AG04450 (cell line): Measurements from ENCODE around the gene FRMPD4. TPM values are rescaled to one million over a fixed set of nuclear protein-coding genes. Genes with fewer than 3 reads are reported as not detected.

Experiments used
- CTCF ChIA-PET: fragments of 300-600, 350-600 bp; formaldehyde crosslinking; extraction: SDS; loops from one replicate; lab custom pipeline; 2022; ENCODE audit warnings: antibody characterized with exemption, inconsistent platforms; lab: Charles Lee
- POLR2A ChIA-PET: fragments of 350-600 bp; formaldehyde crosslinking; extraction: SDS; loops from one replicate; lab custom pipeline; 2021; ENCODE audit warnings: antibody characterized with exemption, inconsistent platforms; lab: Yijun Ruan, JAX
- DNase-seq: peaks from one replicate; pipeline ENCODE4 v3.0.0-alpha.2; 2011; ENCODE audit warnings: low read depth, low spot score
- H3K27ac ChIP-seq: one replicate; pipeline ENCODE4 v1.5.1; 2012; ENCODE audit warnings: low read depth, low read length, control low read depth
- H3K27me3 ChIP-seq: one replicate; pipeline ENCODE4 v1.6.0; 2012; ENCODE audit warnings: low read length; ENCODE audit not compliant: control insufficient read depth, insufficient read depth
- H3K4me3 ChIP-seq: 2 replicates; pipeline ENCODE4 v1.5.1; 2011; ENCODE audit warnings: mild to moderate bottlenecking, low read depth, low read length, control low read depth
- H3K9me3 ChIP-seq: 2 replicates; pipeline ENCODE4 v1.5.1; 2012; ENCODE audit warnings: low read length; ENCODE audit not compliant: control insufficient read depth, insufficient read depth
- polyA plus RNA-seq: library from polyadenylated mRNA; depleted of rRNA; stranded (reverse); fragments of >200 nt; gene quantifications from 2 replicates; pipeline ENCODE4 v1.2.3, GENCODE V29; 2011
- TF ChIP-seq, protein P1 (sequence below): IDR thresholded peaks from 2 replicates; pipeline ENCODE4 v1.5.1; 2011; ENCODE audit warnings: low read depth, low read length, control low read depth, inconsistent platforms

FRMPD4 gene
- polyA plus RNA-seq, 1 experiment = 2.7 TPM

DNA sequence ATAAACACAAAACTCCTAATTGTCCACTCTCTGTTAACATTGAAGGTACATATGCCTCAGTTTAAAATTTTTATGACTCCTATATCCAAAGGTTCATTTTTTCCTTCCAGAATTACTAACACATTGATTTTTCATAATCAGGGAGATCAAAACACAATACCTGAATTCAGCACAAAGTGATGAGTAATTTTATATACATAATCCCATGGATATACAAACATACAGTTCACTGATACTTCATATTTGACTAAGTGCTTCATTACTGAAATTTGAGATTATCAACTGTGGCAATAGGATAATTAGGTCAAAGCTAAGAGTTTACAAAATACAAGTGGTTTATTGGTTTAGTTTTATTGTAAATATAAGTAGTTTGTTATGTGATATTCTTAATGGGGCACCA is 476.8 kb downstream of the FRMPD4 start:
- no peak overlapping the region for H3K4me3 ChIP-seq
- TF ChIP-seq, protein P1, sequence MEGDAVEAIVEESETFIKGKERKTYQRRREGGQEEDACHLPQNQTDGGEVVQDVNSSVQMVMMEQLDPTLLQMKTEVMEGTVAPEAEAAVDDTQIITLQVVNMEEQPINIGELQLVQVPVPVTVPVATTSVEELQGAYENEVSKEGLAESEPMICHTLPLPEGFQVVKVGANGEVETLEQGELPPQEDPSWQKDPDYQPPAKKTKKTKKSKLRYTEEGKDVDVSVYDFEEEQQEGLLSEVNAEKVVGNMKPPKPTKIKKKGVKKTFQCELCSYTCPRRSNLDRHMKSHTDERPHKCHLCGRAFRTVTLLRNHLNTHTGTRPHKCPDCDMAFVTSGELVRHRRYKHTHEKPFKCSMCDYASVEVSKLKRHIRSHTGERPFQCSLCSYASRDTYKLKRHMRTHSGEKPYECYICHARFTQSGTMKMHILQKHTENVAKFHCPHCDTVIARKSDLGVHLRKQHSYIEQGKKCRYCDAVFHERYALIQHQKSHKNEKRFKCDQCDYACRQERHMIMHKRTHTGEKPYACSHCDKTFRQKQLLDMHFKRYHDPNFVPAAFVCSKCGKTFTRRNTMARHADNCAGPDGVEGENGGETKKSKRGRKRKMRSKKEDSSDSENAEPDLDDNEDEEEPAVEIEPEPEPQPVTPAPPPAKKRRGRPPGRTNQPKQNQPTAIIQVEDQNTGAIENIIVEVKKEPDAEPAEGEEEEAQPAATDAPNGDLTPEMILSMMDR = no peak
- DNase-seq = no peak
- no peaks in the 10 kb centered on the region for H3K27me3 ChIP-seq
- H3K27ac ChIP-seq = no peak overlapping the region
- CTCF ChIA-PET = no interaction called here
- H3K9me3 ChIP-seq = no peaks in the 10 kb centered on the region
- POLR2A ChIA-PET = no interaction called here

GRCh38 chrX:12617241-12617640 is 479.0 kb downstream of the FRMPD4 start:
- Histone ChIP-seq H3K9me3 (no peaks in the 10 kb centered on the region), H3K4me3 (no peak overlapping the region), H3K27ac (no peak overlapping the region), H3K27me3 (no peaks in the 10 kb centered on the region)
- ChIA-PET CTCF (no interaction called here), POLR2A (no interaction called here)
- TF ChIP-seq, protein P1 = no peak
- DNase-seq = no peak

- no peaks in the 10 kb centered on the region for H3K9me3 ChIP-seq
- DNase-seq = no peak
- no peaks in the 10 kb centered on the region for H3K27me3 ChIP-seq
- no peak overlapping the region for H3K27ac ChIP-seq
- no peak overlapping the region for H3K4me3 ChIP-seq
- ChIA-PET CTCF (no interaction called here), POLR2A (no interaction called here)
- TF ChIP-seq, protein P1 = no peak
Measured at GRCh38 chrX:12647230-12647629, 509.0 kb downstream of the FRMPD4 start.

DNA sequence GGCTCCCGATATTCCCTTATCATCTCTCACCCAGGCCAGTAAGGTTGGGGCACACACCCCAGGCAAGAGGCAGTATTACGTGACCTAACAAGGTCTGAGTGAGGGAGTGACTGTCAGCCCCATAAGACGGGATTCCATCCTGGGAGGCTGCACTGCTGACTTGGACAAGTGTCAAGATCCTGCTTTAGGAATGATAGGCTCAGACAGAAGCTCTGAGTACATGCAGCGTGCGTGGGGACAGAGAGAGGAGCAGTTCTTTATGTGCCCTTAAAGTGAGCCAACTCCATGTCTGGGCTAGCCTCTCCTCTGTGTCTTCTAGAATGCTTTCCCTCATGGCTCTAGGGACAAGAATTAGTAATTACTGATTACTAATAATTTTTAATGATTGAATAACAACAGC is 510.7 kb downstream of the FRMPD4 start:
- Histone ChIP-seq H3K9me3 (no peaks in the 10 kb centered on the region), H3K27me3 (no peaks in the 10 kb centered on the region), H3K4me3 (no peak overlapping the region), H3K27ac (no peak overlapping the region)
- no peak for DNase-seq
- TF ChIP-seq, protein P1 = no peak
- CTCF ChIA-PET = no interaction called here
- POLR2A ChIA-PET = no interaction called here

DNA sequence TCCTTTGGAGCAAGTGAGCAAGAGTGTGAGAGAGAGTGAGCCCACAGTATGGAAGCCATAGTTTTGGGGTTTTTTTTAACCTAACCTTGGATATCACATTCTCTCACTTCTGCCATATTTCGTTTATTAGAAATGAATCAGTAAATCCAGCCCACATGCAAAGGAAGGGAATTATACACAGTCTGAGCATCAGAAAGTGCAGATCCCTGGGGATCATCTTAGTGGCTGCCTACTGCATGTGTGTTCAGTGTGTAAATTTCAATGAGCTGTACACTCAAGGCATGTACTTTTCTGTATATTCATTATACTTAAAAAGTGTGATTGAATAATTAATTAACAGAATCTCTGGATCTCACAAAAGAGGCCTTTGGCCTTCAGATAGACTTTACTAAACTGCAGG is 519.2 kb downstream of the FRMPD4 start:
- ChIA-PET CTCF (interaction anchor here (0.7 kb wide), 1 partner anchor 52 kb away, joined by 4 read pairs; no protein-coding TSS in a partner anchor), POLR2A (no interaction called here)
- no peaks in the 10 kb centered on the region for H3K27me3 ChIP-seq

More for the DNA sequence above, 519.2 kb downstream of the FRMPD4 start:
- Histone ChIP-seq H3K27ac (no peak overlapping the region), H3K9me3 (no peaks in the 10 kb centered on the region), H3K4me3 (no peak overlapping the region)
- DNase-seq = no peak
- TF ChIP-seq, protein P1 = no peak
